SU-DHL-6 (cell line): ENCODE measurements around the gene COX4I1.

Experiments used
- H2AFZ ChIP-seq: fragments of 200-600 bp; sonication (generic); 2 replicates; pipeline ENCODE4 v1.6.1; 2014; ENCODE audit warnings: low read depth, mild to moderate bottlenecking, moderate library complexity, mixed read lengths, antibody characterized with exemption, low read length; ENCODE audit not compliant: severe bottlenecking
- H3F3A ChIP-seq: fragments of 200-600 bp; shearing (Covaris generic); 2 replicates; pipeline ENCODE4 v1.6.0; 2016; ENCODE audit warnings: antibody characterized with exemption, mild to moderate bottlenecking; ENCODE audit not compliant: insufficient read depth
- H3K27ac ChIP-seq: fragments of 200-600 bp; sonication (generic); 2 replicates; pipeline ENCODE4 v1.5.1; 2016; ENCODE audit warnings: low read depth, mild to moderate bottlenecking, low read length, moderate library complexity, mixed read lengths
- H3K27me3 ChIP-seq: fragments of 200-600 bp; sonication (generic), shearing (Covaris generic); 2 replicates; pipeline ENCODE4 v1.6.0; 2014; ENCODE audit warnings: mild to moderate bottlenecking, low read length
- H3K36me3 ChIP-seq: fragments of 200-600 bp; sonication (generic); 2 replicates; pipeline ENCODE4 v1.6.1; 2014; ENCODE audit warnings: mild to moderate bottlenecking, low read length, mixed read lengths
- H3K4me2 ChIP-seq: fragments of 300-600, 200-600 bp; shearing (Covaris generic), sonication (generic); 2 replicates; pipeline ENCODE4 v1.6.0; 2014; ENCODE audit warnings: low read length, low read depth, mild to moderate bottlenecking; ENCODE audit not compliant: poor library complexity, severe bottlenecking
- H3K4me3 ChIP-seq: fragments of 200-600 bp; sonication (generic); 2 replicates; pipeline ENCODE4 v1.5.1; 2014; ENCODE audit warnings: antibody characterized with exemption, low read length, mild to moderate bottlenecking, mixed read lengths; ENCODE audit not compliant: insufficient read depth, poor library complexity, severe bottlenecking
- H3K79me2 ChIP-seq: fragments of 200-600 bp; sonication (generic); 2 replicates; pipeline ENCODE4 v1.6.1; 2014; ENCODE audit warnings: mild to moderate bottlenecking, low read length, moderate library complexity; ENCODE audit not compliant: insufficient read depth
- H3K9ac ChIP-seq: fragments of 200-600 bp; sonication (generic); 2 replicates; pipeline ENCODE4 v1.7.0; 2014; ENCODE audit warnings: mild to moderate bottlenecking, low read length
- H3K9me2 ChIP-seq: fragments of 200-600 bp; sonication (generic); replicated peaks from 2 replicates; pipeline ENCODE4 v1.6.1; 2014; ENCODE audit warnings: low read length; ENCODE audit not compliant: insufficient read depth
- H3K9me3 ChIP-seq: fragments of 200-600 bp; sonication (generic); 2 replicates; pipeline ENCODE4 v1.6.1; 2014; ENCODE audit warnings: low read length, mixed read lengths; ENCODE audit not compliant: insufficient read depth
- H4K20me1 ChIP-seq: fragments of 200-600 bp; sonication (generic); 2 replicates; pipeline ENCODE4 v1.6.1; 2014; ENCODE audit warnings: low read depth, mild to moderate bottlenecking, antibody characterized with exemption, low read length, moderate library complexity, mixed read lengths
- CTCF ChIP-seq: fragments of 200-600 bp; sonication (generic); IDR thresholded peaks from one replicate; pipeline ENCODE4 v1.5.1; 2017; ENCODE audit warnings: antibody characterized with exemption, mild to moderate bottlenecking, low read length, moderate library complexity; ENCODE audit not compliant: insufficient read depth, poor library complexity, severe bottlenecking
- EZH2phosphoT487 ChIP-seq: fragments of 200-600 bp; sonication (generic), shearing (Covaris generic); conservative IDR thresholded peaks from 2 replicates; pipeline ENCODE4 v1.6.1; 2018; ENCODE audit warnings: mild to moderate bottlenecking, antibody characterized with exemption, low read length, moderate library complexity, mixed read lengths

Gene COX4I1

DNA sequence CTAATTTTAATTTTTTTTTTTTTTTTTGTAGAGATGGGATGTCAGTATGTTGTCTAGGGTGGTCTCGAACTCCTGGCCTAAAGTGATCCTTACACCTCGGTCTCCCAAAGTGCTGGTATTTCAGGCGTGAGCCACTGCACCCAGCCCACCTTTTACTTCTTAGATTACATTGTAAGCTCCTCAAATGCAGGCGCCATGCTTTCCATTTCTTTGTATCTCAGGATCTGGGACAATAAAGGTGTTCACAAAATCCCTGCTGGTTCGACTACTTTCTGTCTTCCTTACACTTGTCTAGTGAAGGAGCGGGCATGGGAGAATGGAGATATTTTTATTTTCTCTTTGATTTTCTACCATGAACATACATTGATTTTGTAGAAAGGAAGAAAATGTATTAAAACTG lies 25.4 kb upstream of the COX4I1 start:
- H2AFZ ChIP-seq = no peak overlapping the region
- H3K36me3 ChIP-seq = 0 out of 2 replicates have a peak, but pooled peaks cover 4% of the 10 kb centered on the region
- no peaks in the 10 kb centered on the region for H3K27me3 ChIP-seq
- no peaks in the 10 kb centered on the region for H4K20me1 ChIP-seq
- no peak overlapping the region for H3K4me3 ChIP-seq
- H3K9me2 ChIP-seq = no peaks in the 10 kb centered on the region
- H3K79me2 ChIP-seq = no peaks in the 10 kb centered on the region
- no peak overlapping the region for H3K9ac ChIP-seq
- no peak overlapping the region for H3K4me2 ChIP-seq
- TF ChIP-seq CTCF (no peak), EZH2phosphoT487 (no peak)
- no peak overlapping the region for H3K27ac ChIP-seq
- 0 out of 2 replicates have a peak, but pooled peaks cover 4% of the 10 kb centered on the region for H3F3A ChIP-seq
- H3K9me3 ChIP-seq = no peaks in the 10 kb centered on the region

- TF ChIP-seq CTCF (no peak), EZH2phosphoT487 (no peak)
- H2AFZ ChIP-seq = no peak overlapping the region
- H3K27me3 ChIP-seq = no peaks in the 10 kb centered on the region
- H3K9me2 ChIP-seq = no peaks in the 10 kb centered on the region
- H4K20me1 ChIP-seq = no peaks in the 10 kb centered on the region
- no peak overlapping the region for H3K27ac ChIP-seq
- H3K4me3 ChIP-seq = no peak overlapping the region
- no peaks in the 10 kb centered on the region for H3K79me2 ChIP-seq
- H3K9me3 ChIP-seq = no peaks in the 10 kb centered on the region
- H3K36me3 ChIP-seq = 0 out of 2 replicates have a peak, but pooled peaks cover 4% of the 10 kb centered on the region
- 0 out of 2 replicates have a peak, but pooled peaks cover 4% of the 10 kb centered on the region for H3F3A ChIP-seq
- H3K4me2 ChIP-seq = no peak overlapping the region
- no peak overlapping the region for H3K9ac ChIP-seq
Measured at GRCh38 chr16:85774811-85775210, 24.7 kb upstream of the COX4I1 start.

DNA sequence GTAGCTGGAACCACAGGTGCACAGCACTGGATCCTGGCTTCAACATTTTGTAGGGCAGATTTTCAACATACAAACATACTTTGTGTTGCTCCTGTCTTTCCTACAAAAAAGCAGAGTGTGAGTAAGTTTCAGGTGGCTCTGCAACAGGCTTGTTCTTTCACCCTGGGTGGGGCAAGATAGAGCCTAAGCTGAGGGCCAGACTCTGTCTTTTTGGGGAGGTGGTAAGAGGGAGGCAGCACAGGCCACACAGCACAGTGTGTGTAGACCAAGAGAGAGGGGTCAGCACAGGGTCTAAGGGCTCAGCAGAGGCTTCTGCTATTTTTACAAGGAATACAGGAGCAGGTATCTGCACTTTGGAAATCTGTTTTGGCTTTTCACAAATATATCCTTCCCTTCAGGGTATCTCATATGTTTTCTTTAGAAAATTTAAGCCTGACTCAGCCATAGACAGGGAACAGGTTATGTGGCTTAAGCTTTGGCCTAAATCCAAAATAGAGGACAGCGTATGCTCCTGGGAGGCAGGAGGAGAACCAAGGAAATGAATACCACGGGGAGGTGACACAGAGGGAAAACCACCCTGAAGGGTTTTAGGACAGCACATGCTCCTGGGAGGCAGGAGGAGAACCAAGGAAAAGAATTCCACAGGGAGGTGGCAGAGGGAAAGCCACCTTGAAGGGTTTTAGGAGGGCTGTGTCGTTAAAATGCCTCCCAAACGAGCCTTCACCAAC lies 21.7 kb upstream of the COX4I1 start:
- Histone ChIP-seq H3K27ac (no peak overlapping the region), H3K9ac (no peak overlapping the region), H3K79me2 (0 out of 2 replicates have a peak, but pooled peaks cover 6% of the 10 kb centered on the region), H3K9me3 (no peaks in the 10 kb centered on the region), H3K27me3 (no peaks in the 10 kb centered on the region), H3F3A (0 out of 2 replicates have a peak, but pooled peaks cover 4% of the 10 kb centered on the region), H4K20me1 (no peaks in the 10 kb centered on the region), H2AFZ (no peak overlapping the region), H3K4me3 (no peak overlapping the region), H3K36me3 (0 out of 2 replicates have a peak, but pooled peaks cover 4% of the 10 kb centered on the region), H3K4me2 (no peak overlapping the region), H3K9me2 (no peaks in the 10 kb centered on the region)
- TF ChIP-seq EZH2phosphoT487 (no peak), CTCF (no peak)
